Hematopoietic multipotent progenitor cell treated with erythropoietin and hydrocortisone succinate and interleukin-3 and kit ligand, for 6 days (in vitro differentiated cells): ENCODE measurements around the gene ELK4.

ENCODE experiments used
- DNase-seq: peaks from one replicate; pipeline ENCODE4 v3.0.0-alpha.2; 2015

The ELK4 gene

GRCh38 chr1:205631768-205632668 is at the start of gene ELK4:
ELK4 (minus strand) TSS chr1:205632011; CDS start chr1:205623882, 8,129 bp downstream.
- DNase-seq: peak; percentile 99

GRCh38 chr1:205681364-205681763 is 49.6 kb upstream of the ELK4 start:
- no peak for DNase-seq

DNA sequence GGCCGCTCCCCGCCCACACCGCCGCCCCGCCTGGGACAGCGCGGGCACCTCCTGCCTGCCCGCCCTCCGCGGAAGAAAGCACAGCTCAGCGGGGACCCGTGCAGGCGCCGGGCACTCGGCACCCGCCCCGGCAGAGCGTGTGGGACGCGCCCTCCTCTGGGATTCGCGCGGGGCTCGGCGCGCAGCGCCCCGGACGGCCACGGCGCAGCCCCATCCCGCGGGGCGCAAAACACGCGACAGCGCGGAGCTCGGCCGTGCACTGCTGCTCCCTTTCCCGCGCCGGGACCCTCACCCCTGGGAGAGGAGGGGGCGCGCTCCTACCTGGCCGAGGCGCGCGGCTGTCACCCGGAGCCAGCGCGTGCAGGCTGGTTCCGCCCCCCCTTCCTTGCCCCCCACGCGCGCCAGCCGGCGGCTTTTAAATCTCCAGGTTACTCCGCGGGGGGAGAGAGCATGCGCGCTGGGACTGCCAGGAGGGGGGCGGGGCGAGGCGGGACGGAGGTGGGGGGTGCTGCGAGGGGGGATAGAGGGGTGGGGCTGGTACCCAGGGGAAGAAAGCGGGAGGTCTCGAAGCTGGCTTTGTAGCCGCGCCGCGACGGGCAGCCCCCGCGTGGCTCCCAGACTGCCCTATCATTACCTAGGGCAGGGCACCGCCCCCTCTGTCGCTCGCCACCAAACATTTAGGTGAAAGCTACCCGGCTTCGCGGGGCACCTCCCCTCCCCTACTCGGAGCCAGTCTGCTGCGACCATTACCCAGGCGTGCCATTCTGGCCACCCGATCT is 48.5 kb upstream of the ELK4 start, which contains the start of gene SLC45A3:
Gene SLC45A3, minus strand, starts transcription at position 437 of the 779 bp plus-strand sequence. CDS start 15,853 bp downstream, outside the sequence.
- peak; percentile 68 for DNase-seq

DNA sequence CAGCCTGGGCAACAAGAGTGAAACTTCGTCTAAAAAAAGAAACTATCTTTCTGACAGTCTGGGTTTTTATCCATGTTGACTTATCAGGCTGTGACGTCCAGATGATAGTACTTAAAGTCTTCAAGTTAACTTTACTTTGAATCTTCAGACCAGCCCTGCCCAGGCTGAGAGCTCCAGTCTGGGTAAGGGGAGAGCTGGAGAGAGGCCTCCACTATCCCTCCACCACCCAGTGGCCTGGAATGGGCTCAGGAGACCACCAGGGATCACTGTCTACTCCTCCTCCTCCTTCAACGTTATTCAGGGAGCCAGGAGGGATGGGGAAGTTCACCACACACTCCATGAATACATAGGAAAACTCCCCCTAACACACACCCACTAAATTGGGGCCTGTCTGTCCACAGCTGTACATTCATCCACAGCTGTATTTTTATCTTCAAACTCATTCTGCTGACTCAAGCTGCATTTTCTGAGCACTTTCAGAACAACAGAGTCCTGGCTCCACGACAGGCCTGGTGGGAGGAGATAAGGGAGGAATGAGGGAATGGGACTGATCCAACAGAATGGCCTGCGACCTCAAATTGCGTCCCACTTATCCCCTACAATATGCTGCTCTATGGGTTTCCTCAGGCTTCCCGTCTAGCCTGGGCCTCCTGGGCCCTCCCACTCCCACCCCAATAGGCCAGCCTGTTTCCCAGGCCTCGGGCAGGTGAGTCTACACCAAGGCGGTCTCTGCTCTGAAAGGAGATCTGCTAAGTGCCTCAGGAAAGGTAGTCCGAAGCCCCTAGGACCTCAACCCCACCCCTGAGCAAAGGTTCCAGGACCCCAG is 46.7 kb upstream of the ELK4 start:
- peak; percentile 93 for DNase-seq

DNA sequence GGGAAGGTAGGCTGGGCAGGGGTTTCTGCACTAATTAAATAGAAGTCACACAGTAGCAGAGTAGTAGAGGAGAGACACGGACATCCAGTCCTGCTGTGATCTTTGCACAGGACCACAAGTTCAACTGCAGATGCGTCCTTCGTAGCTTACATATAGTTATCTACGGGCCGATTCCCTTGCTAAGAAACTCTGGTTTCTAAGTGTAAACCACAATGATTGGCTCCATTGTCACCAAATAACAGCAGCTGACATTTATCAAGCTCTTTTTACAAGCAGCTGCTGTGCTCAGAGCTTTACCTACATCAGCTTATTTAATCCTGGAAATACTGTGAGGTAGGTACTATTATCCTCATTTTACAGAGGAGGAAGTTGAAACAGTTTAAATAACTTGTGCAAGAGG is 45.4 kb upstream of the ELK4 start:
- DNase-seq: peak; percentile 72

GRCh38 chr1:205676597-205676996 is 44.8 kb upstream of the ELK4 start:
- no peak for DNase-seq

- DNase-seq: no peak
These were observed 44.2 kb upstream of the ELK4 start for GRCh38 chr1:205676002-205676401.

GRCh38 chr1:205675247-205675646 is 43.4 kb upstream of the ELK4 start:
- no peak for DNase-seq

DNA sequence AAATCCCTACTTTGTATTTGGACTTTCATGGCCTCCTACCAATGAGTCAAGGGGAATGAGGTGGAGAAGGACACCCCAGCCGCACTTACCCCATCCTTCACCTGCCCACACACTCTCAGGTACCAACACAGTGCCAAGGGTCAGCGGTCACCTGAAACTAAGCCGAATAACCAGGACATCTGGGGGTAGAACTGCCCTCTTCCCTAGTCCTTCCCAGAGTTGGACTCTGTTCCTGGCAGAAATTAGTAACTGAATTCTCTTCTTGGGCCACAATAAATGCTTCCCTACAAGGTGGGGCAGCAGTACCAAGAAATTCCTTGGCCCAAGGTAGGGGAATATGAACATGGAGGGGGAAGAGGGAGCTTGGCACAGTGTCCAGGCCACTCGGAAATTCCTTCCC is 41.2 kb upstream of the ELK4 start:
- no peak for DNase-seq

DNA sequence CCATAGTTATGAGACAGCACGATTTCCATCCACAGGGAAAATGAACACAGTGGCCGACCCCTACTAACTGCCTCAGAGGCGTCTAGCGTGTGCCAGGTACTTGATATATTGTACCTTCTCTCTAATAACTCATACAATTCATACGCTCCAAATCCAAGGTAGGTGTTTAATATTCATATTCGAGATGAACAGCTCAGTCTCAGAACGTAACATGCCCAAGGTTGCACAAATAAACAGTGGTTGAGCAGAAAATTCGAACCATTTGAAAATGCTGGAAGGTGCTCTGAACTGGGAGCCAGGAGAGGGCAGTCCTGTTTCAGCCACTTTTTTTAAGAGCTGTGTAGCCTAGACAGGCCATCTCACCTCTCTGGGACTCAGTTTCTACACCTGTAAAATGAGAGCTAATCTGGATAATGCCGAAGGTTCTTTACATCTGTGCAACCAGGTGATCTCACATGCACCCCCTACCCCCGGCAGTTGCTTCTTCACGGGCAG is 40.6 kb upstream of the ELK4 start:
- DNase-seq: no peak

GRCh38 chr1:205670611-205671430 is 39.0 kb upstream of the ELK4 start:
- no peak for DNase-seq

DNA sequence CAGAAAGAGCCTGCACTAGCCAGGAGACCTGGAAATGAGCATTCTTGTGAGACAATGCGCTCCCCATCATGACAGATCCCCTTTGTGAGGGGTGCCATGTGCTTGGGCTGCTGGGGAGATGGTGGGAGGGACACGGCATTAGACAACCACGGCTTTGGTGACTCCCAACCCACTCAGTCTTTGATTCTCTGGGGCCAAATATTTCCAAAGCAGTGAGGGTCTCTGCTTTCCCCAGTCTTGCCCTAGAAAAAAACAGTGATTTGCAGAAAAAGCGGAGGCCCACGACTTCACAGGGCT is 38.3 kb upstream of the ELK4 start:
- no peak for DNase-seq

DNA sequence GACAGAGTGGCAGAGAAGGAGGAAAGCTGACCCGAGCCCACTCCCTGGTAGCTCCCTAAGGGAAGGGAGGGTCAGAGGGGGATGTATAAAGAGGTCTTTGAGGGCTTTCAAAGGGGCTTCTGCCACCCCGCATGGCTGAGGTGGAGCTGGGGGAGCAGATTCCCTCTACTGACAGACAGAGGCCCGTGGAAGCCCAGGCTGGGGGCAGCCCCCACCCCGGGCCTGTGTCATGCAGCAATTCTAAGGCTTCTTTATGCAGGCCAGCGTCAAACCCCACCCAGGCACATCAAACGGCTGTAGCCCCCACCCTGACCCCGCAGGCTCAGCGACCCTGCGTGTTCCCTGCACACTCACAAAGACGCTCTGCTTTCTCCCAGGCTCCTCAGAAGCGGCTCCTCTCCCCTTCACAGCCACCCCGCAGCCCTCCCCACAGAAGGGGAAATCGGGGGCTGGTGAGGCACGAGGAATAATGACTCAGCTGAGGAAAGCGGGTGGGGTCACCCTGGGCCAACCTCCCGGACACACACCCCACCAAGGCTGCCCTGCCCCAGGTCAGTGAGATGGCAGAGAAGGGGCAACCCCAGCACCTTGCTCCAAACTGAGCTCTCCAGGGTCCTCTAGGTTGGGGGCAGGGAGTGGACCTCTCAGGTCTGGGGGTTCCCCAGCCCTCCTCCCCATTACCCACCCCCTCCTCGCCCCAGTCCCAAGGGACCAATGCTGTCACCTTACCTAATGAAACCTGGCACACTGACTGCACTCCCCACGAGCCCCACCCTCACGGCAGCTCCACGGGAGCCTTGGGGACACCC is 37.7 kb upstream of the ELK4 start:
- DNase-seq: peak; percentile 58

GRCh38 chr1:205668951-205669340 is 37.1 kb upstream of the ELK4 start:
- DNase-seq: peak; percentile 42

GRCh38 chr1:205667909-205668643 is 36.3 kb upstream of the ELK4 start:
- no peak for DNase-seq

GRCh38 chr1:205666372-205667166 is 34.8 kb upstream of the ELK4 start:
- DNase-seq: no peak

GRCh38 chr1:205665201-205666045 is 33.6 kb upstream of the ELK4 start:
- no peak for DNase-seq

- no peak for DNase-seq
These were observed 32.7 kb upstream of the ELK4 start for GRCh38 chr1:205664399-205665017.
